Pancreas (tissue), 10 donors: ENCODE measurements around the gene SLC8A2. TPM values are rescaled to one million over a fixed set of nuclear protein-coding genes. Genes with fewer than 3 reads are reported as not detected.

ENCODE experiments used
- ATAC-seq, 4 donors: fragments of 200-7000 bp; cut with Tn5 transposase; one replicate each; pipeline versions ENCODE4 v1.8.0 to v1.9.1; 2020; ENCODE audit warnings: mild to moderate bottlenecking in 4 of 4, moderate library complexity in 4 of 4
- DNase-seq, 6 donors: peaks; one replicate each; pipeline ENCODE4 v3.0.0-alpha.2; 2020
- FAIRE-seq: peaks from 2 replicates; lab custom pipeline; 2012; peaks lifted over from hg19 to GRCh38; lab: Jason Lieb, UNC
- H3K27ac ChIP-seq, 4 donors: fragments of 200-600 bp; sonication (generic); 1 replicate in 3 of 4; 2 replicates in 1 of 4; pipeline versions ENCODE4 v1.5.0 to v1.8.0; 2020
- H3K27me3 ChIP-seq, 4 donors: fragments of 200-600 bp; one replicate each; pipeline ENCODE4 v1.8.0; 2021
- H3K36me3 ChIP-seq, 3 donors: fragments of 200-600 bp; sonication (generic) in 1 of 3; one replicate each; pipeline versions ENCODE4 v1.5.0 to v1.8.0; 2020 to 2021
- H3K4me1 ChIP-seq, 3 donors: fragments of 200-600 bp; one replicate each; pipeline ENCODE4 v1.8.0; 2021
- H3K4me3 ChIP-seq, 4 donors: fragments of 200-600 bp; sonication (generic) in 2 of 4; one replicate each; pipeline versions ENCODE4 v1.5.0 to v1.8.0; 2020 to 2021
- H3K9me3 ChIP-seq, 4 donors: fragments of 200-600 bp; one replicate each; pipeline ENCODE4 v1.8.0; 2021
- CTCF ChIP-seq, 4 donors: fragments of 200-600 bp; sonication (generic) in 3 of 4; IDR thresholded peaks; one replicate each; pipeline versions ENCODE4 v1.5.0 to v1.8.0; 2021; ENCODE audit warnings: antibody characterized with exemption in 4 of 4
- WGBS, 2 donors: extraction: QIAGEN DNeasy Blood & Tissue Kit; methylation state at CpG; one replicate each; pipeline ENCODE4 v1.1.7; 2013; 5-methylcytosine and 5-hydroxymethylcytosine counted together
- intact Hi-C, 3 donors: fragments of 100-400 bp; cut with DNase I; formaldehyde crosslinking; loops; one replicate each; pipeline versions ENCODE4 v1.11.1 to v1.14.2; 2022
- polyA plus RNA-seq, 2 donors: library from polyadenylated mRNA; stranded (reverse); fragments of 200-250 nt; gene quantifications; one replicate each; pipeline ENCODE4 v1.2.3, GENCODE V29; 2013
- total RNA-seq, 6 donors: library from RNA; stranded (reverse); fragmentation: NEBNext Ultra II Directional in 4 of 6; extraction: Animal tissue kit (Norgen Biotek cat#: 25700) in 4 of 6; gene quantifications; one replicate each; pipeline versions ENCODE4 v1.2.1 to v1.2.4, GENCODE V29; 2021 to 2023
- donor health status: healthy with polysubstance abuse.
- donor health status: DM: no; HTN: no; CAD: no; lungs with moderate emphysema.
- donor health status: DM: no; HTN: no; CAD: no.
- donor health status: control.
- donor health status: control.
- donor health status: Bipolar disorder and iron deficiency.
- donor health status: DM: yes; HTN: yes; CAD: no.
- donor health status: DM: no; HTN: no; CAD: no.
- donor health status: DM: no; HTN: no; CAD: no.
- donor health status: DM: yes; HTN: yes; CAD: no.

Gene SLC8A2
- total and polyA plus RNA-seq, 8 donors: 2.6 to 8.3 (median 6.3) TPM

- DNase-seq (no peak), ATAC-seq (no peak), FAIRE-seq (no peak)
- WGBS, 2 donors: 77 to 94% methylated on average over 5 of the region's 5 CpGs
- H3K4me3 ChIP-seq: no peak overlapping the region
- intact Hi-C loops: no loop called here
- TF ChIP-seq CTCF (IDR thresholded peaks at IDR 0.05): no peak
- no peaks in the 10 kb centered on the region for H3K36me3 ChIP-seq
- no peaks in the 10 kb centered on the region for H3K27me3 ChIP-seq
- no peaks in the 10 kb centered on the region for H3K4me1 ChIP-seq
- H3K9me3 ChIP-seq: no peaks in the 10 kb centered on the region
- H3K27ac ChIP-seq: no peak overlapping the region
Measured at GRCh38 chr19:47405854-47406417, 65.8 kb downstream of the SLC8A2 start.

GRCh38 chr19:47405197-47405550 lies 66.5 kb downstream of the SLC8A2 start:
- no peak for DNase-seq
- intact Hi-C loops: no loop called here
- Histone ChIP-seq H3K27me3 (no peaks in the 10 kb centered on the region), H3K36me3 (no peaks in the 10 kb centered on the region), H3K4me1 (no peaks in the 10 kb centered on the region), H3K4me3 (no peak overlapping the region), H3K27ac (no peak overlapping the region), H3K9me3 (no peaks in the 10 kb centered on the region)
- no peak for FAIRE-seq
- WGBS, 2 donors: 79 to 82% methylated on average over 4 of the region's 4 CpGs
- no peak for ATAC-seq
- TF ChIP-seq CTCF (IDR thresholded peaks at IDR 0.05): no peak

- 58 to 65% methylated on average over 9 of the region's 9 CpGs for WGBS, 2 donors
- intact Hi-C loops: no loop called here
Measured at GRCh38 chr19:47404334-47405196, 67.1 kb downstream of the SLC8A2 start.

GRCh38 chr19:47402504-47402903 lies 69.2 kb downstream of the SLC8A2 start:
- DNase-seq (no peak), FAIRE-seq (no peak), ATAC-seq (no peak)
- WGBS, 2 donors: 67 to 75% methylated on average over 16 of the region's 16 CpGs
- H3K27me3 ChIP-seq: no peaks in the 10 kb centered on the region
- no peak overlapping the region for H3K4me3 ChIP-seq
- H3K27ac ChIP-seq: no peak overlapping the region
- H3K36me3 ChIP-seq: no peaks in the 10 kb centered on the region
- no peaks in the 10 kb centered on the region for H3K4me1 ChIP-seq
- intact Hi-C loops: no loop called here
- TF ChIP-seq CTCF (IDR thresholded peaks at IDR 0.05): no peak
- no peaks in the 10 kb centered on the region for H3K9me3 ChIP-seq

More at GRCh38 chr19:47404334-47405196, 67.1 kb downstream of the SLC8A2 start:
- no peak overlapping the region for H3K27ac ChIP-seq
- no peaks in the 10 kb centered on the region for H3K9me3 ChIP-seq
- H3K4me1 ChIP-seq: no peaks in the 10 kb centered on the region
- ATAC-seq (no peak), DNase-seq (no peak), FAIRE-seq (no peak)
- TF ChIP-seq CTCF (IDR thresholded peaks at IDR 0.05): no peak
- no peak overlapping the region for H3K4me3 ChIP-seq
- no peaks in the 10 kb centered on the region for H3K27me3 ChIP-seq
- no peaks in the 10 kb centered on the region for H3K36me3 ChIP-seq
